Osteoblast (primary cell): ENCODE data around the gene OR51D1. TPM values are rescaled to one million over a fixed set of nuclear protein-coding genes. Genes with fewer than 3 reads are reported as not detected.

ENCODE experiments used
- DNase-seq: peaks from one replicate; pipeline ENCODE4 v3.0.0; 2011; ENCODE audit warnings: low spot score, mixed read lengths; ENCODE audit not compliant: insufficient read length; ENCODE audit errors: missing footprints
- H2AFZ ChIP-seq: 2 replicates; pipeline ENCODE4 v1.6.0; 2011; ENCODE audit warnings: mild to moderate bottlenecking, low read length
- H3K27ac ChIP-seq: 2 replicates; pipeline ENCODE4 v1.5.1; 2011; ENCODE audit warnings: mild to moderate bottlenecking, low read depth, low read length, moderate library complexity
- H3K27me3 ChIP-seq: 2 replicates; pipeline ENCODE4 v1.6.0; 2012; ENCODE audit warnings: mild to moderate bottlenecking, control low read depth, inconsistent platforms, low read length, moderate library complexity; ENCODE audit not compliant: insufficient read depth
- H3K36me3 ChIP-seq: 2 replicates; pipeline ENCODE4 v1.5.1; 2011; ENCODE audit warnings: mild to moderate bottlenecking, low read length, control low read depth, moderate library complexity; ENCODE audit not compliant: insufficient read depth
- H3K4me1 ChIP-seq: 2 replicates; pipeline ENCODE4 v1.5.1; 2011; ENCODE audit warnings: mild to moderate bottlenecking, low read length, control low read depth, moderate library complexity; ENCODE audit not compliant: insufficient read depth
- H3K4me2 ChIP-seq: 2 replicates; pipeline ENCODE4 v1.6.0; 2011; ENCODE audit warnings: mild to moderate bottlenecking, low read length; ENCODE audit not compliant: insufficient read depth
- H3K4me3 ChIP-seq: fragments of 200-600 bp; sonication (generic); 3 replicates; pipeline ENCODE4 v1.5.1; 2012; ENCODE audit warnings: mild to moderate bottlenecking, low read length, inconsistent platforms; ENCODE audit not compliant: insufficient read depth
- H3K79me2 ChIP-seq: 2 replicates; pipeline ENCODE4 v1.6.0; 2012; ENCODE audit warnings: mild to moderate bottlenecking, low read length, control low read depth, inconsistent platforms; ENCODE audit not compliant: insufficient read depth
- H3K9me3 ChIP-seq: 2 replicates; pipeline ENCODE4 v1.5.1; 2011; ENCODE audit warnings: low read depth, low read length, control low read depth
- H4K20me1 ChIP-seq: 2 replicates; pipeline ENCODE4 v1.6.0; 2012; ENCODE audit warnings: mild to moderate bottlenecking, low read length, control low read depth; ENCODE audit not compliant: insufficient read depth
- total RNA-seq: library from RNA; depleted of rRNA; stranded (reverse); fragments of >200 nt; gene quantifications from 2 replicates; pipeline ENCODE4 v1.2.3, GENCODE V29; 2012
- TF ChIP-seq, protein P1 (sequence below): IDR thresholded peaks from 2 replicates; pipeline ENCODE4 v1.5.1; 2011; ENCODE audit warnings: mild to moderate bottlenecking, low read depth, low read length, moderate library complexity; ENCODE audit errors: extremely low read depth

OR51D1 gene
- total RNA-seq, 1 donor = not detected

DNA sequence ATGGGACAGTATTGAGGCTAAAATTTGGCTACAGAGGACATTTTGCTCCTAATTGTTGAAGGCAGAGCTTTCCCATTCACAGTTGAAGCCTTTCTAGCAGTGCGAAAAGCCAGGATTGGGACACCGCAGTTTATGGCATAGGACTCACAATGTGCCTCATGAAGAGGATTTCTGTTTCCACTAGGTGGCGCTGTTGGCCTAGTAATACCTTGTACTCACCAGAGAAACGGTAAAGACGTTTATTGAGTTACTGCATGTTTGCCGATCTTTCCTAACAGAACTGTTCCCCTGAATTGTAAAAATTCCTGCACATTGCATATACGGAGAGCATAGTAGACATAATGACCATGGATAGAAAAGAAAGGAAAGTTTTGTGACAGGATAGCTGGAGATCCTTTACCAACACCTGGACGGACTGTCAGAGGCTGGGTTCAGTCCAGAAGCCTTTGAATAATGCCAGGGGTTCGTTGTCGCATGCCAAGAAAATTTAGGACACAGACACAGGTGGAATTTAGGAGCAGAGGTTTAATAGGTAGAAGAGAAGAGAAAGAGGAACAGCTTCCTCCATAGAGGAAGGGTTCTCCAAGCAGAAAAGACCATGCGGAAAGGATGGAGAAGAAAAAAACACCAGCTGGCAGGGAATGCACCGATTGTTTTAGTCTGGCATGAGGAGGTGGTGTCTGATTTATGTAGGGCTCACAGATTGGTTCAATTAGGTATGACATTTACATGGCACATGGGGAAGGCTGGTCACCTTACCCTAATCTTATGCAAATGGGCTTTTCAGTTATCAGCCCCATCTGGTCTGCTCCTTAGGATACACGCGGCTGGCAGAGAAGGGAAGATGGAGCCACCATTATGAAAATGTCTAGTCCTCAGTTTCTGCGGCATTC is 10.8 kb upstream of the OR51D1 start:
- H3K4me1 ChIP-seq = no peaks in the 10 kb centered on the region
- no peaks in the 10 kb centered on the region for H3K36me3 ChIP-seq
- no peaks in the 10 kb centered on the region for H4K20me1 ChIP-seq
- TF ChIP-seq, protein P1, sequence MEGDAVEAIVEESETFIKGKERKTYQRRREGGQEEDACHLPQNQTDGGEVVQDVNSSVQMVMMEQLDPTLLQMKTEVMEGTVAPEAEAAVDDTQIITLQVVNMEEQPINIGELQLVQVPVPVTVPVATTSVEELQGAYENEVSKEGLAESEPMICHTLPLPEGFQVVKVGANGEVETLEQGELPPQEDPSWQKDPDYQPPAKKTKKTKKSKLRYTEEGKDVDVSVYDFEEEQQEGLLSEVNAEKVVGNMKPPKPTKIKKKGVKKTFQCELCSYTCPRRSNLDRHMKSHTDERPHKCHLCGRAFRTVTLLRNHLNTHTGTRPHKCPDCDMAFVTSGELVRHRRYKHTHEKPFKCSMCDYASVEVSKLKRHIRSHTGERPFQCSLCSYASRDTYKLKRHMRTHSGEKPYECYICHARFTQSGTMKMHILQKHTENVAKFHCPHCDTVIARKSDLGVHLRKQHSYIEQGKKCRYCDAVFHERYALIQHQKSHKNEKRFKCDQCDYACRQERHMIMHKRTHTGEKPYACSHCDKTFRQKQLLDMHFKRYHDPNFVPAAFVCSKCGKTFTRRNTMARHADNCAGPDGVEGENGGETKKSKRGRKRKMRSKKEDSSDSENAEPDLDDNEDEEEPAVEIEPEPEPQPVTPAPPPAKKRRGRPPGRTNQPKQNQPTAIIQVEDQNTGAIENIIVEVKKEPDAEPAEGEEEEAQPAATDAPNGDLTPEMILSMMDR = peak; percentile 69
- no peak for DNase-seq
- no peak overlapping the region for H3K4me3 ChIP-seq
- H2AFZ ChIP-seq = no peak overlapping the region
- H3K9me3 ChIP-seq = no peaks in the 10 kb centered on the region
- H3K27me3 ChIP-seq = peaks cover 3% of the 10 kb centered on the region
- H3K4me2 ChIP-seq = no peak overlapping the region
- no peak overlapping the region for H3K27ac ChIP-seq
- H3K79me2 ChIP-seq = no peaks in the 10 kb centered on the region

GRCh38 chr11:4636136-4636535 is 1.1 kb upstream of the OR51D1 start:
- Histone ChIP-seq H3K36me3 (no peaks in the 10 kb centered on the region), H3K27ac (no peak overlapping the region), H3K4me1 (no peaks in the 10 kb centered on the region), H2AFZ (no peak overlapping the region), H4K20me1 (no peaks in the 10 kb centered on the region), H3K27me3 (peaks cover 5% of the 10 kb centered on the region), H3K4me3 (no peak overlapping the region), H3K4me2 (no peak overlapping the region), H3K9me3 (no peaks in the 10 kb centered on the region), H3K79me2 (no peaks in the 10 kb centered on the region)
- TF ChIP-seq, protein P1 = no peak
- DNase-seq = no peak

DNA sequence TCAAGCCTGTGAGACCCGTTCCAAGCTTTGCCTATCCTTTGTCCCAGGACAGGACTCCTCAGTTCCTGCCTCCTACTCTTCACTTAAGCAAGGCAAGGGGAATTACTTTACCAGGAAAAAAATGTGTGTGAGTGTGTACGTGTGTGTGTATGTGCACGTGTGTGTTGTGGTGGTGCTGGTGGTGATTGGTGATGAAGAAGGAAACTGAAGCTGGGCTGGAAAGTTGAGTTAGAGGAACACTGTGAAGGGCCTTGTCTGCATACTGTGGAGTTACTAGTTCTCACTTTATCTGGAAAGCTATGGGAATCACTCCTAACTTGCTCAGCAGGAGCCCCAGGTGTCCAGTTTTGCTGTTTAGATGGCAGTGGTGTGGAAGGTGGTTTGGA is 378 bp downstream of the OR51D1 start:
- no peak overlapping the region for H2AFZ ChIP-seq
- no peak overlapping the region for H3K27ac ChIP-seq
- H3K27me3 ChIP-seq = peaks cover 5% of the 10 kb centered on the region
- H3K79me2 ChIP-seq = no peaks in the 10 kb centered on the region
- no peak overlapping the region for H3K4me2 ChIP-seq
- H3K9me3 ChIP-seq = no peaks in the 10 kb centered on the region
- H3K4me3 ChIP-seq = no peak overlapping the region
- TF ChIP-seq, protein P1 = no peak
- DNase-seq = no peak
- no peaks in the 10 kb centered on the region for H3K36me3 ChIP-seq
- no peaks in the 10 kb centered on the region for H3K4me1 ChIP-seq
- no peaks in the 10 kb centered on the region for H4K20me1 ChIP-seq

DNA sequence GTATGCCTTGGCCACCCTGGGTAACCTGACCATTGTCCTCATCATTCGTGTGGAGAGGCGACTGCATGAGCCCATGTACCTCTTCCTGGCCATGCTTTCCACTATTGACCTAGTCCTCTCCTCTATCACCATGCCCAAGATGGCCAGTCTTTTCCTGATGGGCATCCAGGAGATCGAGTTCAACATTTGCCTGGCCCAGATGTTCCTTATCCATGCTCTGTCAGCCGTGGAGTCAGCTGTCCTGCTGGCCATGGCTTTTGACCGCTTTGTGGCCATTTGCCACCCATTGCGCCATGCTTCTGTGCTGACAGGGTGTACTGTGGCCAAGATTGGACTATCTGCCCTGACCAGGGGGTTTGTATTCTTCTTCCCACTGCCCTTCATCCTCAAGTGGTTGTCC is 2.7 kb downstream of the OR51D1 start:
- no peaks in the 10 kb centered on the region for H3K79me2 ChIP-seq
- H3K27ac ChIP-seq = no peak overlapping the region
- TF ChIP-seq, protein P1 = no peak
- no peaks in the 10 kb centered on the region for H3K36me3 ChIP-seq
- H3K27me3 ChIP-seq = peaks cover 5% of the 10 kb centered on the region
- H3K4me2 ChIP-seq = no peak overlapping the region
- no peaks in the 10 kb centered on the region for H3K4me1 ChIP-seq
- H3K9me3 ChIP-seq = no peaks in the 10 kb centered on the region
- no peak overlapping the region for H2AFZ ChIP-seq
- H3K4me3 ChIP-seq = no peak overlapping the region
- no peak for DNase-seq
- H4K20me1 ChIP-seq = no peaks in the 10 kb centered on the region
